ENCODE results near the gene KLF15. TPM values are rescaled to one million over a fixed set of nuclear protein-coding genes. Genes with fewer than 3 reads are reported as not detected.

KLF15 gene
- total RNA-seq, 1 donor from 2014 or later = 0.74 TPM

DNA sequence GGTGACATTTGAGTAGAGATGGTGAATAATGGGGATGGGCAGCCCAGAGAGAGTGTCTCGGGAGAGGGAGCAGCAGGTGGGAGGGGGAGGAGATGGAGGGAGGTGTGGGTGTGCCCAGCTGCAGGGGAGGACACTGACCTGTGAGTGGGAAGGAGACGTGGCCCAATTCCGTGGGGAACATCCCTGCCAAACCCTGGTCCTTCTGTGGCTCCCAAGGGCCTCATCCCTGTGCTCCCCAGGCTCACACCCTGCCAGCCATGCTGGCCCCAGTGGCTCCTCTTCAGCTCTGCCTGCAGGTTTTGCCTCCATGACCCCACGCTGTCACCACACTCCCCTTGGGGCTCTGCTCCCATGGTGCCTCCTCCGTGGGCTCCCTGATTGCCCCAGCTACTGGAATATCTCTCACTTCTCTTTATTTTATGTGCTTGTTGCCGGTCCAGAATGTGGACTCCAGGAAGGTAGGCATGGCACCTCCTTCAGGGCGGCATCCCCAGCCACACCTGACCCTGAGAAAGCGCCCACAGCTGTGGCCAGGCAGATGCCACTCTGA is 44.5 kb upstream of the KLF15 start:
- no peak overlapping the region for H3K4me3 Mint-ChIP-seq (ENCODE audit: unreplicated experiment)

DNA sequence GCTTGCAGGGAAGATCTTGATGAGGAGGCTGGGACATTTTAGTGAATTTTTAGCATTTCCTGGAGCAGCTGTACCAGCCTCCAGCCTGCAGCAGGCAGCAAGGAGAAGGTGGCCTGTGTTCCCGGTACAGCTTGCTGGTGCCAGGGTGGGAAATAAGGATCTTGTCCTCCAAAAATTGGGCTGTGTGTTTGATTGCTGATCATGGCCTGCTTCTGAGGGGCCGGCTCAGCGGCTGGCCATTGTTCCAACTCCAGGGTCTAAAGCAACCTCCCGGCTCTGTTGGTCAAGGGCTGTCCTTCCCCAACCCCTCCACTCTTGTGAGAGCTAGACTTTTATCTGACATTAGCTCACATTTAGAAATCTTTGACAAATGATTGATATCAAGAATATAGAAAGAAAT is 42.5 kb upstream of the KLF15 start:
- H3K36me3 Mint-ChIP-seq (ENCODE audit: unreplicated experiment) = peaks cover 5% of the 10 kb centered on the region
- no peak for DNase-seq
- TF ChIP-seq, protein P1, sequence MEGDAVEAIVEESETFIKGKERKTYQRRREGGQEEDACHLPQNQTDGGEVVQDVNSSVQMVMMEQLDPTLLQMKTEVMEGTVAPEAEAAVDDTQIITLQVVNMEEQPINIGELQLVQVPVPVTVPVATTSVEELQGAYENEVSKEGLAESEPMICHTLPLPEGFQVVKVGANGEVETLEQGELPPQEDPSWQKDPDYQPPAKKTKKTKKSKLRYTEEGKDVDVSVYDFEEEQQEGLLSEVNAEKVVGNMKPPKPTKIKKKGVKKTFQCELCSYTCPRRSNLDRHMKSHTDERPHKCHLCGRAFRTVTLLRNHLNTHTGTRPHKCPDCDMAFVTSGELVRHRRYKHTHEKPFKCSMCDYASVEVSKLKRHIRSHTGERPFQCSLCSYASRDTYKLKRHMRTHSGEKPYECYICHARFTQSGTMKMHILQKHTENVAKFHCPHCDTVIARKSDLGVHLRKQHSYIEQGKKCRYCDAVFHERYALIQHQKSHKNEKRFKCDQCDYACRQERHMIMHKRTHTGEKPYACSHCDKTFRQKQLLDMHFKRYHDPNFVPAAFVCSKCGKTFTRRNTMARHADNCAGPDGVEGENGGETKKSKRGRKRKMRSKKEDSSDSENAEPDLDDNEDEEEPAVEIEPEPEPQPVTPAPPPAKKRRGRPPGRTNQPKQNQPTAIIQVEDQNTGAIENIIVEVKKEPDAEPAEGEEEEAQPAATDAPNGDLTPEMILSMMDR (IDR thresholded peaks at IDR 0.05; ENCODE audit: partially characterized antibody, unreplicated experiment) = no peak
- H3K4me1 Mint-ChIP-seq (ENCODE audit: low read depth, unreplicated experiment) = peaks cover 3% of the 10 kb centered on the region
- no peak overlapping the region for H3K4me3 Mint-ChIP-seq (ENCODE audit: unreplicated experiment)
- no peak overlapping the region for H3K27ac Mint-ChIP-seq (ENCODE audit: unreplicated experiment)
- peaks cover 2% of the 10 kb centered on the region for H3K9me3 Mint-ChIP-seq (ENCODE audit: unreplicated experiment)
- H3K27me3 Mint-ChIP-seq (ENCODE audit: unreplicated experiment) = peaks cover 8% of the 10 kb centered on the region

More for the DNA sequence above, 44.5 kb upstream of the KLF15 start:
- no peak for DNase-seq
- no peaks in the 10 kb centered on the region for H3K9me3 Mint-ChIP-seq (ENCODE audit: unreplicated experiment)
- peaks cover 5% of the 10 kb centered on the region for H3K36me3 Mint-ChIP-seq (ENCODE audit: unreplicated experiment)
- peaks cover 3% of the 10 kb centered on the region for H3K4me1 Mint-ChIP-seq (ENCODE audit: low read depth, unreplicated experiment)
- no peak overlapping the region for H3K27ac Mint-ChIP-seq (ENCODE audit: unreplicated experiment)
- TF ChIP-seq, protein P1 (IDR thresholded peaks at IDR 0.05; ENCODE audit: partially characterized antibody, unreplicated experiment) = no peak
- peaks cover 8% of the 10 kb centered on the region for H3K27me3 Mint-ChIP-seq (ENCODE audit: unreplicated experiment)

DNA sequence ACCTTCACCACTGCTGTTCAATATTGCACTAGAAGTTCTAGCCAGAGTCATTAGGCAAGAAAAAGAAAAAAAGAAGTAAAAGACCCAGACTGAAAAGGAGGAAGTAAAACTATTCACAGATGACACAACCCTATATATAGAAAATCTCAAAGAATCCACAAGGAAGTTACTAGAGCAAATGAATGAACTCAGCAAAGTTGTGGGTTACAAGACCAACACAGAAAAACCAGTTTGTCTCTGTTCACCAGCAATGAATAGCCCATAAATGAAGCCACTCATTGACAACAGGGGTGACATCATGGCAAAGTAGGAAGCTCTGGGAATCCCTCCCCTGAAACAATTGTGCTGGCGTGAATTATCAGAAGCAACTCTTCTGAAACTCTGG is 42.1 kb upstream of the KLF15 start:
- Mint-ChIP-seq H3K4me1 (ENCODE audit: low read depth, unreplicated experiment) (peaks cover 3% of the 10 kb centered on the region), H3K9me3 (ENCODE audit: unreplicated experiment) (peaks cover 2% of the 10 kb centered on the region), H3K27ac (ENCODE audit: unreplicated experiment) (no peak overlapping the region), H3K36me3 (ENCODE audit: unreplicated experiment) (peaks cover 5% of the 10 kb centered on the region), H3K4me3 (ENCODE audit: unreplicated experiment) (no peak overlapping the region), H3K27me3 (ENCODE audit: unreplicated experiment) (peaks cover 9% of the 10 kb centered on the region)
- TF ChIP-seq, protein P1 (IDR thresholded peaks at IDR 0.05; ENCODE audit: partially characterized antibody, unreplicated experiment) = no peak
- no peak for DNase-seq

DNA sequence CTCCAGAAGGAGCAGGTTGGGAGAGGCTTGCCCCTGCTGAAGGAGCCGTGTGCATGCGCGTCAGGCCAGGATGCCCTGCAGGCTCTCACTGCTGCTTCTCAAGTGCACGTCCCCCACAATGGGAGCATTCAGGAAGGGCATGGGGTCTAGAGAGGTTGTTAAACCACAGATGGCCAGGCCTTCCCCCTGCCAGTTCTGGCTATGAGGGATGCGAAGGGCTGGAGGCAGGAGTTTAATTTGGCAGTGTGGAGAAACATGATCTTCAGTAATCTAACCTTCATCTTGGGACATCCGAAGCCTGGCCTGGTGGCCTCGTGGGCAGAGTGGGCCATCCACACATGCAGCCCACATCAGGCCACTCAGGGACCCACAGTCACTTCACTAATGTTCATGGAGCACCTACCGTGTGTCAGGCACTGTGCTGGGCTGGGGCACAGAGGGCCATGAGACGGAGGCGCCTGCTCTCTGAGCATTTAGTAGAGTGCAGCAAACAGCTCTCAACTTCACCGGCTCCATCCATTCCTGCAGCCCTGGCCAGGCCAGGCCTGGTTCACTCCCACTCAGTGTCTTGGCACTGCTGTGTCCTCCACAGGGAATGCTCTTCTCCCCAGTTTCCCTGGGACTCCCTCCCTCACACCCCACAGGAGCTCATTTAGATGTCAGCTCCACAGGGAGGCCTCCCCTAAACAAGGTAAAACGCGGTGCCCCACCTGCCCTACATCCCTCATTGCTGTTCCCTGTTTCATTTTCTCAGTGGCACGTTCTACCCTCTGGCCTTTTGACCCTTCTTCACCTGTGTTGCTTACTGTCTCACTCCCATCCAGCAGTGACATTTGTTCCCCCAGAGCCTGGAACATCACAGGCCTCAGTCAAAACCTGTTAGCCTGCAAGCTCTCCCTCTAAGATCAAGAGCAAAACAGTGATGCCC is 41.5 kb upstream of the KLF15 start:
- TF ChIP-seq, protein P1 (IDR thresholded peaks at IDR 0.05; ENCODE audit: partially characterized antibody, unreplicated experiment) = no peak
- H3K27me3 Mint-ChIP-seq (ENCODE audit: unreplicated experiment) = peaks cover 9% of the 10 kb centered on the region
- DNase-seq = no peak
- H3K9me3 Mint-ChIP-seq (ENCODE audit: unreplicated experiment) = peaks cover 2% of the 10 kb centered on the region
- peaks cover 3% of the 10 kb centered on the region for H3K4me1 Mint-ChIP-seq (ENCODE audit: low read depth, unreplicated experiment)
- H3K27ac Mint-ChIP-seq (ENCODE audit: unreplicated experiment) = no peak overlapping the region
- peaks cover 5% of the 10 kb centered on the region for H3K36me3 Mint-ChIP-seq (ENCODE audit: unreplicated experiment)
- H3K4me3 Mint-ChIP-seq (ENCODE audit: unreplicated experiment) = no peak overlapping the region
